NCI-H146 treated with DMSO at 0.1 percent for 48 hours (cell line): ENCODE measurements around the gene BPTF.
"Not testable (repeated sequence)": the region's sequence is repeated elsewhere in the genome, so short reads cannot be mapped to it uniquely, and the experiment has no call there.

Source experiments
- DNase-seq: peaks from one replicate; lab custom pipeline; 2025; ENCODE audit not compliant: unreplicated experiment; lab: John Stamatoyannopoulos, UW

BPTF gene

DNA sequence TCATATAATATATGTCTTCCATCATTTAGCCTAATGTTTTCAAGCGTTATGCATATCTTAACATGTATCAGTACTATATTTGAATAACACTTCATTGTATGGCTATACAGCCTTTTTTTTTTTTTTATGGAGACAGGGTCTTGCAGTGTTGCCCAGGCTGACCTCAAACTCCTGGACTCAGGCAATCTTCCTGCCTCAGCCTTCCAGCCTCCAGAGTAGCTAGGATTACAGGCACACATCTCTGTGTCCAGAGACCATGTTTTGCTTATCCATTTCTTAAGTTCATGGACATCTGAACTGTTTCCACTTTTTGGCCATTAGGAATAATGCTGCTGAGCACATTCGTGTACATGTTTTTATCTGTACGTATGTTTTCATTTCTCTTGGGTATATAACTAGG, 7.8 kb downstream of the BPTF start:
- no peak for DNase-seq

DNA sequence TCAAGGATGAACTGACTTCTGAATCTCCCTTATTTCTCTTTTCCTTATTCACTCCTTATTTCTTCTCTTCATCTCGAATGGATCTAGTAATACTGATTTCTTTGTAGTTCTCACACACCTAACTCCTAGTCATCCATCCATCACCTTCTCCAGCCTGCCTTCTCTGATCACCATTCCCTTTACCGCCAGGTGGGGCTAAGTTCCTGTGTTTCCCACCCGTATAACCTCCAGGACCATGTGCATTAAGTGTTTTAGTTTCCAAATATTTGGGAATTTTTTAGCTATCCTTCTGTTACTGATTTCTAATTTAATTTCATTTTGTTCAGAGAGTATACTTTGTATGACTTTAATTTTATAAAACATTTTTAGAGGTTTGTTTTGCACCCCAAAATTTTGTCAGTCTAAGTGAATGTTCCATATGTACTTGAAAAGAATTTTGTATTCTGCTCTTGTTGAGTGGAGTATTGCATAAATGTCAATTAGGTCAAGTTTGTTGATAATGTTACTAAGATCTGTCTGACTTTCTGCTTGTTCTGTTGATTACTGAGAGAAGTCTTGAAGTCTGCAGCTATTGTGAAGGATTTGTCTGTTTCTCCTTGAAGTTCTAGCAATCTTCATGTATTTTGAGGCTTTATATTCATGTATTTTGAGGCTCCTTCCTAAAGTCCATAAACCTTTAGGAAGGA, 8.8 kb downstream of the BPTF start:
- DNase-seq, result no peak

GRCh38 chr17:67834634-67835033, 9.3 kb downstream of the BPTF start:
- DNase-seq, result no peak

DNA sequence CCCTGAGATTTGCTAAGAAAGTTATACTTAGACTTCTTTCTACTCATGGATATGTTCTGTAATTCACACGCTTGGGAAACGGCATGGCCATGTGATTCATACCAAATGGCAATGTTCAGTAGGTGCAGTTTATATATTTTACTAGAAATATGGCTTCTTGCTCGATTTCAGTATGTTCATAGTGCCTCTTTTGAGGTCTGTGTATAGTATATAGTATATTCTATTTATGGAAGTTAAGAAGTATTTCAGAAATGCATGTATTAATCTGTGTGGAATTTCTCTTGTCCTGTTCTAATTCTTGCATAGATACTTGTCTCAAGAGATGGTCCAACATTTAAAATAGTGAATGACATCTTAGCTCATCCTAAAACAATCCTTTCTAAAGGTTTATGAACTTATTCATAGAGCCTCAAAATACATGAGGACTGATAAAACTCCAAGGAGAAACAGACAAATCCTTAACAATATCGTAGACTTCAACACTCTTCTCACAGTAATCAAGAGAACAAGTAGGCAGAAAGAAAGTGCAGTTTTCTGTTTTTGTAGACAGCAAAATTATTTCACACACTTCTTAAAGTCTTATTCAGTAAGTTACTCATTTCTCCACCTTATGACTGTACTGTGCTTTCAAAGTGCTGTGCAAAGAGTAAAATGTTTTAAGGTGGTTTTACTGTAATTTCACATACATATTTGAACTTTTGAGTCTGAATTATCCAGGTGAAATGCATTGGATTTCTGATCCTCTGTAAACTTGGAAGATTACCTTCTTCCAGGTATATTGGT, 11.1 kb downstream of the BPTF start:
- DNase-seq, result no peak

DNA sequence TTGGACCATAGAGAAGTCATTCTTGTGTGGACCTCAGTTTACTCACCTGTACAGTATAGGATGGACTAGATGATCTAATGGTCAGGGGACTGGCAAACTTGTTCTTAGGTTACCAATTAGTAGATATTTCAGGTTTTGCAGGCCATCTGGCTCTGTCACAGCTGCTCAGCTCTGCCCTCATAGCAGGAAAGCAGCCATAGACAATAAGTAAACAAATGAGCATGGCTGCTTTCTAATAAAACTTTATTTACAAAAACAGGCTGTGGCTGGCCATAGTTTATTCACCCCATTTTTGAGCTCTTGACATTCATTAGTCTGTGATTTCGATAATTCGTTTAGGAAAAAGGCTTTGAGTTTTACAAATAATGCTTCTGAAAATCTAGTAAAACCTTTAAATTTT, 12.7 kb downstream of the BPTF start:
- DNase-seq, result no peak

DNA sequence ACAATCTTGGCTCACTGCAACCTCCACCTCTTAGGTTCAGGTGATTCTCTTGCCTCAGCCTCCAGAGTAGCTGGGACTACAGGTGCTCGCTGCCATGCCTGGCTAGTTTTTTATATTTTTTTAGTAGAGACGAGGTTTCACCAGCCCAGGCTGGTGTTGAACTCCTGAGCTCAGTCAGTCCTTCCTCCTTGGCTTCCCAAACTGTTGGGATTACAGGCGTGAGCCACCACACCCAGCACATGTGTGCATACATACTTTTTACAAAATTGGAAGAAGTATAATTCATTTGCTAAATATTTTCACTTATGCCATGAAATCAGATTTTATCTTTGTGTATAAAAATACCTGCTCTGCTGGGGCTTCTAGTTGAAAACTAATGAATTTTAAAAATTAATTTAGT, 13.2 kb downstream of the BPTF start:
- no peak for DNase-seq

DNA sequence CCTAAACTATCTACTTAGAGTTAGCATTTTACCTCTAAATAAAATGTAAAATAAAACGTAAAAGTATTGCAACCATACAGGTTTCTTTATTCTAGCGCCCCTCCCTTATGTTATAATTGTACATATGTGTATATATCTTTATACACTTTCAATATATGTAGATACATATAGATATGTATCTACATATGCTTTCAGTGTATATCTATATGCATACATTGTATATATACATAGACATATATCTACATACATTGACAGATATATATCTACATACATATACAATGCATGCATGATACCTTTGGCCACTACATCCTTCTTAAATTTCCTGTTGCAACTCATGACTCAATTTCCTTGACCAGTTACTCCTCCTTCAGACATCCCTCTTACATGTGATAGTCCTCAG, 16.7 kb downstream of the BPTF start:
- DNase-seq, result no peak

DNA sequence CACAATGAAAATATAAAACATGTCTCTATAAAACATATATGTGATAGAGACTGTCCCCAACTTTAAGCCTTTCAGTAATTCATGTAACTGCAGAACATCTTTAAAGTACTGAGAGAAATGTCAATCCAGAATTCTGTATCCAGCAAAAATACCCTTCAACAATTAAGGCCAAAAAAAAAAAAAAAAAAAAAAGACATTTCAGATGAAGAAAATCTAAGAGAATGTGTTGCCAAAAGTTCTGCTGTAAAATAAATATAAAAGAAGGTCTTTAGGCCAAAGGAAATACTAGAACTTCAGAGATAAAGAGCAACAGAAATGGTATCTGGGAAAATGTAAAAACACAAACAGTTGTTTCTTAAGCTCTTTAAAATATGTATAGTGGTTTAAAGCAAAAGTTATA, 17.3 kb downstream of the BPTF start:
- DNase-seq, result no peak

DNA sequence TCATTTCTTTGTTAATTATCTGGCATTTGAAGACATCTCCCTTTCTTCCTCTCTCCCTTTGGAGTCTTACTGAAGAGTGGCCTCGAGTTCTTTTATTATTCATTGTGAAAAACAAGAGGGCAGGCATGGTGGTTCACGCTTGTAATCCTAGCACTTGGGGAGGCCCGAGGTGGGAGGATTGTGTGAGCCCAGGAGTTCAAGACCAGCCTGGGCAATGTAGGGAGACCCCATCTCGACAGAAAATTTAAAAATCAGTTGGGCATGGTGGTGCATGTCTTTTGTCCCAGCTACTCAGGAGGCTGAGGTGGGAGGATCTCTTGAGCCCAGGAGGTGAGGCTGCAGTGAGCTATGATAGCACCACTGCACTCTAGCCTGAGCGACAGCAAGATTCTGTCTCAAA, 20.1 kb downstream of the BPTF start:
- no peak for DNase-seq

DNA sequence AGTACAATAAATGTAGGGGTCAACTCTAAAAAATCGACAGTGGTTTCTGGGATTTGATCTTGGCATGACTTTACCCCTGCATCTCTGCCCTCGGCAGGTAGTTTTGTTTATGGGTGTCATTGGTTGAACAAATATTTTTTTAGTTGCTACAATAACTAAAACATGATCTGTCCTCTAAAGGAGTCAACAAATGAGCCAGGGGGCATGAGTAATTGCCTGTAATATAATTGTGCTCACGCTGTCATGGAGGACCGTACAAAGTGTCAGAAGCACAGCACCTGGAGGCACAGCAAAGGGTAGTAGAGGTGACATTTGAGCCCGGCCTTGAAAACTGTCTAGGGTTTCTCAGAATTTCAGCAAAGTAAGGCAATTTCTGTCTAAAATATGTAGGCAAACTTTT, 22.9 kb downstream of the BPTF start:
- peak; percentile 78 for DNase-seq

GRCh38 chr17:67848846-67849245, 23.5 kb downstream of the BPTF start:
- DNase-seq, result not testable (repeated sequence)

- no peak for DNase-seq
Measured at GRCh38 chr17:67850991-67851631, 25.8 kb downstream of the BPTF start.

- no peak for DNase-seq
Measured at GRCh38 chr17:67853703-67854102, 28.4 kb downstream of the BPTF start.

DNA sequence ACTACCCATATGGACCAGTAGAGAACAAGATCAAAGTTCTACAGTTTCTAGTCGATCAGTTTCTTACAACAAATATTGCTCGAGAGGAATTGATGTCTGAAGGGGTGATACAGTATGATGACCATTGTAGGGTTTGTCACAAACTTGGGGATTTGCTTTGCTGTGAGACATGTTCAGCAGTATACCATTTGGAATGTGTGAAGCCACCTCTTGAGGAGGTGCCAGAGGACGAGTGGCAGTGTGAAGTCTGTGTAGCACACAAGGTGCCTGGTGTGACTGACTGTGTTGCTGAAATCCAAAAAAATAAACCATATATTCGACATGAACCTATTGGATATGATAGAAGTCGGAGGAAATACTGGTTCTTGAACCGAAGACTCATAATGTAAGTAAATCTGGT, 29.1 kb downstream of the BPTF start:
- no peak for DNase-seq

DNA sequence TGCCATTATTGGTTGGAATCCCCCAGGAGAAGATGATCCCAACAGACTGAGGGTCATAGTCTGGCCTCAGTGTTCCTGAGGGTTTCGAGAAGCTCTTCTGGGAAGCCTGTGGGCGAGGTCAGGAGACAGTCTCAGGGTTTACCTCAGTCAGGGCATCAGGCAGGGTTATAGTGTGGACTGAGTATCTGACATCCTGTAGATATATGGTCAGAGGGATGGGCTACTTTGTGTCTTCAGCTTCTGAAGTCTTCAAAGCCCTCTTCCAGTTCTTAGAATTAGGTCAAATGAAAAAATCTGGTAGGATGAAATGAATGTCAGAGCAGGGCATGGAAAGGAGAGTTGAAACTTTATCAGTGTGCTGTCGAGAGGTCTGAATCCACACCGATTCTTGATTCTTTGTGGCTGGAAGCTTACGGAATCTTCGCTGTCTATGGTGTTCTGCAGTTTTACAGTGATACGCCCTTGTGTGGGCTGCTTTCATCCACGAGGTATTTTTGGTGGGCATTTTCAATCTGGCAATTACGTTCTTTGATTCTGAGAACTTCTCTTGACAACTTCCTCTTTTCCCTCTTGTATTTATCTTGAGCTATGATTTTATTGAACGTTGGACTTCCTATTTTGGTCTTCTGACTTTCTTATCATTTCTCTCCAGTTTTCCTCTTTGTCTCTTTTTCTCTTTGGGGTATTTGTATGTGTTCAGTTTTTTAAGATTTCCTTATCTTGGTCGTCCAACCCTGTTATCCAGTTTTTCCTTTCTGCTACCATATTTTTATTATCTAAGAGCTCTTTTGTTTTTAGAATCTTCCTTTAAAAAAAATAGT, 30.4 kb downstream of the BPTF start:
- DNase-seq, result no peak

- not testable (repeated sequence) for DNase-seq
Measured at GRCh38 chr17:67856402-67856801, 31.1 kb downstream of the BPTF start.

- DNase-seq, result no peak
Measured at GRCh38 chr17:67862614-67863217, 37.4 kb downstream of the BPTF start.

- no peak for DNase-seq
Measured at GRCh38 chr17:67863624-67864247, 38.4 kb downstream of the BPTF start.

GRCh38 chr17:67865438-67865837, 40.1 kb downstream of the BPTF start:
- no peak for DNase-seq

GRCh38 chr17:67867591-67867990, 42.3 kb downstream of the BPTF start:
- no peak for DNase-seq
